ENCODE data around the gene WASF2.

GRCh38 chr1:27355683-27356082 lies 134.3 kb downstream of the WASF2 start:
- TF ChIP-seq CTCF (IDR thresholded peaks at IDR 0.05; ENCODE audit: insufficient read depth, low read length) (no peak), POLR2AphosphoS5 (IDR thresholded peaks at IDR 0.05; ENCODE audit: low read depth) (0 out of 2 replicates have a peak, but pooled peaks have one; percentile 11), SPI1 (IDR thresholded peaks at IDR 0.05; ENCODE audit: borderline replicate concordance, low read depth) (no peak)
